OCI-M1 (cell line): Measurements from ENCODE around the gene SLC14A1.

ENCODE experiments used
- DNase-seq: peaks from one replicate; lab custom pipeline; 2025; lab: John Stamatoyannopoulos, UW

SLC14A1 gene

DNA sequence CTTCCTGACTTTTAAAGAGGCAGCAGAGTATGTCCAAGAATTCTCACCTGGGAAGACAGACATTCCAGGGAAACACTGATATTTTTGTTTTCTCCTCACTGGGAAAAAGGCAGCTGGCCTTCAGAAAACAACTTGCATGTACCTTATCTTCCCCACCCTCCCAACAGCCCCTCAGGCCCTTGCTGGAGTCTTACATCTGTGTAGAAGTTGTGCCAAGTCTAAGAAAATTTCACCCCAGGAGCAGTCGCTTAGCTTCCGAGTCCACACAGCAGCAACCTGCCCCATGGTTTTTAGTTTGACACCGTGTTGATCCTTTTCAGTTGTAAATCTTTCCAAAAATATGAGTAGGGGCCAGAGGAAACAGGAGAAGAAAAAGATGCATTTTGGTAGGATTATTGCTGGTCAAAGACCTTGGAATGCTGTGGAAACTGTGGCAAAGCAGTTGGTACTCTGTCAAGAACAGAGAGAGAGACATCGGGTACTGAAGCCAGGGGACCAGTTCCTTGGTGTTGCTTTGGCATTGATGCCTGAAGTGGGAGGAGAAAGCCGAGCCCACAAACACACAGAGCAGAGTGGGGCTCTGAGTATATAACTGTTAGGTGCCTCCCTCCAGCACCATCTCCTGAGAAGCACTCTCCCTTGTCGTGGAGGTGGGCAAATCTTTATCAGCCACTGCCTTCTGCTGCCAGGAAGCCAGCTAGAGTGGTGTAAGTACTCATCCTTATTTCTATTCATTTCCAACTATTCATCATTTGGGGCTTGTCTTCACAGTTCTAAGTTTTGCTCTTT is at the start of gene SLC14A1:
Gene SLC14A1, plus strand, starts transcription at position 615 of the 789 bp plus-strand sequence. CDS start 6,140 bp downstream, outside the sequence.
- peak; percentile 31 for DNase-seq

DNA sequence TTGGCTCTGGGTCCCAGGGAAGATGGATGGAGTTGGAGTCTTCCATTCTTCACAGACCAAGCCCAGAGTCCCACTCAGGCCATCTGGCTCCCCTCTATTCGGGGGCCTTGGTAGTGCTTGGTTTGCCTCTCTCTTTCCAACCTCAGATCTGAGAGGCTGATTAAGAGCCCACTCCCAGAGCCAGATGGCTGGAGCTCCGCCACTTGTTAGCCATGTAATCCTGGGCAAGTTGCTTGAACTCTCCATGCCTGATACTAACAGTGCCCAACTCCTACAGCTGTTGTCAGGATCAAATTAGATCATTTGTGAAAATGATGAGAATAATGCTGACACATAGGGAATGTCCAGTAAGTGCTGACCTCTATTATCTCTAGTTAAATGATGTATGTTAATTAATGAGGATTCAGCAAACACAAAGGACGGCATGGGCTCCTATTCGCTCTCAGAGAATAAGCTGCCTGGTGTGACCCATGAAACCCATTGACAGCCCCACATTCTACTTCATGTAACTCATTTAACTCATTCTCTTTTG is 46.6 kb upstream of the SLC14A1 start:
- no peak for DNase-seq

DNA sequence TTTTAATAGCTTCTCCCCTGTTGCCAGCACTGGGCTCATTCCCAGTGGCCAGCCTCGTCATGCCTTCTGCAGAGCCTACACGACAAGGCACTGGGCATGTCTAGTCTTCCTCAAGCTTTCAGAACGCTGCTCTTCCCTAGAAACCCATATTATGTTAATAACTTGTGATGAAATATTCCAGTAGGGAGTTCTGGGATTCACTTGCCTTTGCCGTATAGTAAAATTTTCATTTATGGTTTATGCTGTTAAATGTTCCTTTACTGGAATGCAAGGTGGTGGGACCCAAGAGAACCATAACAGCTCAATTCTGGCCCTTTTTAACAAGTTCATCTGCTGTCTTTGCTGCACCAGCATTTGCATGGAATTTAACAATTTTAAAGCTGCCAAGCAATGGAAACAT is 45.5 kb upstream of the SLC14A1 start:
- DNase-seq: no peak

DNA sequence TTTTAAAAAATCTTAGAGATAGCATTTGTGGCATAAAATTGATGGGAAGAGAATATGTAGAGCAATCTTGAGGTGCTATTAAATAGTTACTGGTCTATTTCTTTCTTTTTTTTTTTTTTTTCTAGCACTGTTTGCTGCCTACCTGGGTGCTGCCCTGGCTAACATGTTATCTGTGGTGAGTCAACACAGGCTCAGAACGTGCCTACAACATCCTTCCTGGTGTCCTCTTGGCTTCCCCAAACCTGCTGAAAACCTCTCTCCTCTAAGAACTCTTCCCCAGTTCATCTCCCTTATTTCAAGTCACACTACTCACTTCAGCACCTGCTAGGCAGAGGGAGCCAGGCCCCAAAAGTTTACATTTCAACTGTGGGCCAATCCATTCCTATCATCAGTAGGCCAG is 45.1 kb upstream of the SLC14A1 start:
- DNase-seq: no peak

DNA sequence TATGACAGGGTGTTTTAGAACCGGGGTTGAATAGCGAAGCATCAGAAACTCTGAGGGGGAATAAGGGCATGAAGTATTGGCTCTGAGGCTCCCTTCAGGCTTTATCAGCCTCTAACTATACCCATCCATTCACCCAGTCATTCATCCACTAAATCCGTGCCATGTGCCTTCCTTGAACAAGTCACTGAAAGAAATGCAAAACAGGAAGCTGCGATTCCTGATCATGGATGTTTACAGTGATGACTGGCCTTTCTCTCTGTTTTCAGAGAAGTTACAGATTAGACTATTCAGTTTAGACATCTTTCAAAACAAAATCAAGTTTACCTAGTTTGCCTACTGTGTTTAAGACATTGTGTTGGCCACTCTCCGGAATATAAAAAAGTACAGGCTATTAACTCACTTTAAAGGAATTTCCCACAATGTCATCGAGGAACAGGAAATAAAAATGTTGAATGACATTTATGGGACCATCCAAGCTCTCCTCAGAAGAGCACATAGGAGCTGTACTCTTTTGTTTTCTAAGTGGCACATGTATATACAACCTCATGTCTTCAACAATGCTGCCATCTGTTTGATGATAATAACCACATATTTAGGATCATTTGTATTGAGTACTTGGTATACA is 43.8 kb upstream of the SLC14A1 start:
- DNase-seq: no peak

DNA sequence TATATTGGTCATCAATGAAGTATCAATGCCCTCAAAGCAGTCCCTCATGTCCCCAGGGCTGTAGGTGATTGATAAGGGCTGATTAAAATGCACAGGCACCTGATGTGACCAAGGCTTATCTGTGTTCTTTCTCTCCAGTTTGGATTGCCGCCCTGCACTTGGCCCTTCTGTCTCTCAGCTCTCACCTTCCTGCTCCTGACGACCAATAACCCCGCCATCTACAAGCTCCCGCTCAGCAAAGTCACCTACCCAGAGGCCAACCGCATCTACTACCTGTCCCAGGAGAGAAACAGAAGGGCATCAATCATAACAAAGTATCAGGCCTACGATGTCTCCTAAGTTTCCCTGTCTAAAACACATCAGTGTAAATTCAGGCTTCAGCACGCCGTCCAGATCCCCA is 41.8 kb upstream of the SLC14A1 start:
- no peak for DNase-seq

DNA sequence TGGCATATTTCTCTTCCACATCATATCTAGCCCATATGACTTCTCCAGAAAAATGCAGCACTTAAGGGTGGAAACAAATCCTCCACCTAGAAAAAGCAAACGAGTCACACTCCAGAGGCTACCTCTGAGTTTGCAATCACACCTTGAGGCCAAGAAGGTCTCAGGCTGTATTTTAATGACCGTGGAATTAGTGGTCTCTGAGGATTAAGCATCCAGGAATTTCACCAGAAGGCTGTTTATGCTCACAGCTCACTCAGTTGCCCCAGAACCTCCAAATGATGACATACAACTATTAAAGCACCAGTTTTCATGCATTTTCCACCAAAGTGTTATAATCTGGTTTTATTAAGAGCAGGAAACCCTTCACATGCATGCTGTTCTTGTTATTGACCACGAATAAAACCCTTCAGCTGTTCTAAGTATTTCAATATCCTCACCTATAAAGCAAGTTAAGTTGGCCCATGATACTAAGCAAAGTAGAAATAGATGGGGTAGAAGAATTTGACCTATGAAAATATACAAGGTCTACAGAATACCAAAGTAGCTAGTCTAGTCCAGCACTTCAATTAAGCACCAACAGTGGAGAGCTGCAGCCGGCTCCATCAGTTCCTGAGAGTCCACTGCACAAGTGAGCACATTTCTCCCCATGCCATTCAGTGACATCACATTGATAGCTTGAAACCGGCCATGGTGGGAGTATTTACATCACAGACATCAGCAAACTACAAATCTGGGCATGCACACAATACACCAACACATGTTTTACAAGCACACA is 39.5 kb upstream of the SLC14A1 start:
- DNase-seq: no peak

DNA sequence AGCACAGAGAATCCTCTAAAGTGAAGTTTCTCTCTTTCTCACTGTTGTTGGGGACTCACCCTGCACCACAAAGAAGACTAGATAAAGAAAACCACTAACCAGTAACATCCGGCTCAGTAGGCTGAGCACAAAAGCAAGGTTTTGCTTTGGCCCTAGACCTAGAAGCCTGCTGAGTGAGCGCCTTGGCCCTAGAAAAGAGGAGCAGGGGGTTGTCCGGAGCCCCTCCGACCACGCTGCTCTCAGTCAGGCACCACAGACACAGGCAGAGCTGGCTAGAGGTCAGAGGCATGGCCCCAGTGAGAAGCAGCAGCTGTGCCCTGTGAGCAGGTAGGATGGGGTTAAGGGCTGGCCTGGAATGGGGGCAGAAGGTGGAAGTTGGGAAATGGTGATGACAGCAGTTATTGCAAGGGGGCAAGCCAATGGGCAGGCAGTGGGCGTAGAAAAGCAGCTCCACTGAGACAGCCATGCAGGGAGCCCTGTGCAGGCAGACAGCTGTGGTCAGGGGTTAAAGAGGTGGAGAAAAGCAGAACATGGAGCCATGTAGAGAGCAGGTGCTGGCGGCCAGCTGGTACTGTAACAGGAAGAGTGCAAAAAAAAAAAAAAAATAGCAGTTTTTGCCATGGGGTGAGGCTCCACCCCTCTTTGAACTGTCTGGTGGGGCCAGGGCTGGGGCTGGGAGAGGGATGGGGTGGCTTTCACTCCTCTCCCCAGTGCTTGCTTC is 36.9 kb upstream of the SLC14A1 start:
- DNase-seq: peak; percentile 90

DNA sequence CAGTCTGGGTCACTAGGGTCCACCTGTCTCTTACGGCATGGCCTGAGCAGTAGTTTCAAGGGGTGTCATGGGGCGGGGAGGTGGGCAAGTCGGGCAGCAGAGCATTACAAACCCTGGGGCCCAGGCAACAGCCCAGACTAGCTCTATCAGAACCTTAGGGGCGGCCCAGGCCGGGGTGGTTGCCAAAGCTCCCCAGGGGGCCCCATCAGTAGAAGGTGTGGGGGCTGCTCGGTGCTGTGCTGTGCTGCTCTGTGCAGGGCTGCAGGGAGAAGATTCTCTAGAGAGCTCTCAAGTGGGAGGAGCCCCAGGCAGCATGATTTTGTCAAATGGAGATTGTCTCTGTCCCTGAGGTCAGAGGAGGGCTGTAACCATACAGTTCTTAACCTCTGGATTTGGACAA is 36.4 kb upstream of the SLC14A1 start:
- DNase-seq: peak; percentile 68

DNA sequence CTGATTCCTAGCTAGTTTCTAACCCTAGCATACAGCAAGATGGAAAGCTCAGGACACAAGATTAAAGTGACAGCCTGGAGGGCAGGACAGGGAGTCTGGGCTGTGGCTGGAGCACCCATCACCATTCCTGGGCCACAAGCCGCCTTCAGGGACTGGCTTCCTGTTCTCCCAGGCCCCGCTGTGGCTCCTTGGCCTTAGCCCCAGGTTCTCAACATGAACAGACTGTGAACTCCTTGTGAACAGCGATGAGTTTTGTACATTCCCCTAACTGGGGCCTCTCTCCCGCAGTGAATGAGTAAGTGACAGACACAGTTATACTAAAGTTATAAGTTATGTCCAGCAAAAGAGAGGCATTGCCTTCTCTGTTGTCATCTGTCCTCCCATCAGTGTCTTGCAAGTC is 35.9 kb upstream of the SLC14A1 start:
- no peak for DNase-seq

DNA sequence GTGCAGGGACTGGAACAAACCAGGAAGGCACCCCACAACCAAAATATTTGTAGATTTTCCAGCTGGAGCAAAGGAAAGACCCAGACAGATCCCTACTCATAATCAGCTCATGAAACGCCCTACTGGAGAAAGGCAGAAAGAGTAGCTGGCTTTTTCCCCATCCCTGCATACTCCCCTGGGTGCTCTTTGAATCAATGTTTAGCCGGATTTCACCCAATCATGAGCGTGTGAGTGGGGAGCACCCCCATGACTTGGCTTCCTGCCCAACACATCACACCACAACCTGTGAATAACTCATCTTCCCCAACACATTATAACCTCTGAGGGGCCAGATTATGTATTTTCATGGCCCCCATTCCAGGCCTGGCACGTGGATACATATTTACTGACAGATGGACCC is 35.1 kb upstream of the SLC14A1 start:
- no peak for DNase-seq

DNA sequence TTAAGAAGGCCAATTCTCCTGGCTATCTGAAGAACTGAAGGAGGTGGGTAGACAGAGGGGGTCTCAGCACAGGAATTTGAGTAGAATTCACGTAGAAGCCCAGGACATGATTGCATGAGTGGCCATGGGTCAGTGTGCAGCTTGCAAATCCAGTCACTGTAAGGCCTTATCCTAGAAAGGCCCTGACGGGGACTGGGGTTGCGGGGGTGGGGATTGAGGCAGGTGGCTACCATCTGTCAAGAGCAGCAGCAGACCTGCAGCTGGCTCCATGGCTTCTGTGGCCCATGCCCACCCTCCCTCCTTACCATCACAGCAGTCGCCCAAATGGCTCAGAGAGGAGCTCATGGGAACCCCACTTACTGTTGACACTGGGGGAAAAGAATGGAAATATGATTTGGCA is 34.6 kb upstream of the SLC14A1 start:
- no peak for DNase-seq

DNA sequence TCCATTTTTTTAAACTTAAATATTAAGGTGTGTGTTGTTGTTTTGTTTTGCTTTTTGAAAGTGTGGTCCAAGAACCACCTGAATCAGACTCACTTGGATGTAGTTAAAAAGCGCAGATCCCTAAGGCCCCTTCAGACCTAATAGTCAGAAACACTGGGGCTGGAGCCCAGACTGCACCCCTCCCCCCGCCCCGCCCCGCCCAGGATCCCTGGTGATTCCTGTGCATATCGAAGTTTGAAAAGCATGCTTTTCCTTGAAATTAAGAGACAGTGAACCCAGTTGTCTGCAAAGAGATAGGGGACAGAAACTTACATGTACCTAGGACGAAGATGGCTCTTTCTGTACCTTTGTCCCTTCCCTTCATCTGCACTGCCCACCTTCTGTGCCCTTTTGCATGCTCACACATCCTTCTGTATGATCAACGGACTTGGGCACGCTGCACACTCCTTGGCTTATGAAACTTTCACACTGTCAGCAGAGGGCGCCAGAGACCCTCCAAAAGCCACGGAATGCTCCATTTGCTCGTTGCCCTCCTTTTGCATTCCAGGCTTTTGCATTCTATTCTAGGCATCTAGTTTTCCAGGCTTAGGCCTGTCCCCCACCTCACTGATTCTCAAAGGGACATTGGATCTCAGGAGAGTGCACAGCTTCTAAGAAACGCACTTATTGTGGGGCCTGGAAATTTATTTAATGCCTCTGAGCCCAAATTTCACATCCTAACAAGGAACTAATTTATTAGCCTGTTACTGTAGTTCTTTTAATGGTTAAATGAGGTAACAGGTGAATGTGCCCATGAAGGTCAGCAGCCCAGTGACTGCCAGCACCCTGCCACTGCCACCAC is 32.8 kb upstream of the SLC14A1 start:
- peak; percentile 81 for DNase-seq

DNA sequence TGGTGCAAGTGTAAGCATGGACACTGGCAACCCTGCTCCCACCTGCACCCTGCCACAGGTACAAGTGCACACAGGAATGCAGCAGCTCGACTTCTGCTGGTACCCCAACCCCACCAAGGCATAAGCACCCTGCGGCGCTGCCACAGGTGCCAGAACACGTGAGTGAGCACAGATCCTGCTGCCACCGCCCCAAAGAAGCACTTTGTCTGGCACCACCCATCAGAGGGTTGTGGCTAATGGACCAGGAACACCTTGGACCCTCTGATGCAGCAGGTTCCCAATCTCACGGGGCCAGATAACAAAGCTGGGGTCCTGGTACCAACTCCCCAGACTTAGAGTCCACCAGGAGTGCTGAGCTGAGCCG is 32.2 kb upstream of the SLC14A1 start:
- DNase-seq: no peak

DNA sequence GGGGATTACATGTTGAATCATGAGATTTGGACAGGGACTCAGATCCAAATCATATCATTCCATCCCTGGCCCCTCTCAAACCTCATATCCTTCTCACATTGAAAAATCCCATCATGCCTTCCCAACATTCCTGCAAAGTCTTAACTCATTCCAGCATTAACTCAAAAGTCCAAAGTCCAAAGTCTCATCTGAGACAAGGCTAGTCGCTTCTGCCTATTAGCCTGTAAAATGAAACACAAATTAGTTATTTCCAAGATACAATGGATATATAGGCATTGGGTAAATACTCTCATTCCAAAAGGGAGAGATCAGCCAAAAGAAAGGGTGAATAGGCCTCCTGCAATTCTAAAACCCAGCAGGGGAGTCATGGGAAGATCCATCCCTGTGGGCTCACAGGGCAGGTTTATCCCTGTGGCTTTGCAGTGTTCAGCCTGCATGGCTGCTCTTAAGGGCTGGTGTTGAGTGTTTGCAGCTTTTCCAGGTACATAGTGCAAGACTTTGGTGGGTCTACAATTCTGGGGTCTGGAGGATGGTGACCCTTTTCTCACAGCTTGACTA is 21.2 kb upstream of the SLC14A1 start:
- DNase-seq: no peak

DNA sequence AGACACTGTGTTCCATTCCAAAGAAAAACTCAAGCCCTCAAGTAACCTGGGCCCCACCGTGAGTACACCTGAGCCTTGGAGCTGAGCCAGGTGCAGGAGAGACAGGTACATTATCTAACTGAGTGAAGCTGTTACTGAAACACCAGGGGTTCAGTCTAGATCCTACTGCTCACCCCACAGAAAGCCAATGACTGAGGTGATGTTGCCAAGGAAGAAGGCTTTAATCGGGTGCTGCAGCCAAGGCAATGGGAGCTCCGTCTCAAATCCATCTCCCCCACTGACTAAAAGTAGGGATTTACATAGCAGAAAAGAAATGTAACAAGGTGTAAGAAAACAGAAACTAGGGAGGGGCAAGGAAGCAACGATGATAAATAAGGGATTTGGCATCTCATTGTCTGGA is 15.2 kb upstream of the SLC14A1 start:
- no peak for DNase-seq

DNA sequence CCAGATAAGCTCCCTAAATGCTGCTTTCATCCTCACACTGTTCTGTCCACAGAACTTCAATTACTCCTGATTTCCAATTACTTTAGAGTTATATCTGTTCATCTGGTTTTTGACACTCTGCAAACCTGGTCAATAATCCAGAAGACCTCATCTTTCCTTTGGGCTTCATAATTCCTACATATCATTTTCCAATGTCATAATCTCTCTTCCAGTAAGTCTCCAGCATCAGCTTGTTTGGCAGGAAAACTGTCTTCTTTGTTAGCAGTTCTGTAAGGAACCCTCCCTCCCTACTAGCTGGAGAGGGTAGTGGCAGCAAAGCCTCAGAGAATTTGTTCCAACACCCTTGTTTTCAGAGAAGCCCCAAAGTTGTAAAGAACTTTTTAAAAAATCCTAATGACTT is 11.9 kb upstream of the SLC14A1 start:
- DNase-seq: no peak

DNA sequence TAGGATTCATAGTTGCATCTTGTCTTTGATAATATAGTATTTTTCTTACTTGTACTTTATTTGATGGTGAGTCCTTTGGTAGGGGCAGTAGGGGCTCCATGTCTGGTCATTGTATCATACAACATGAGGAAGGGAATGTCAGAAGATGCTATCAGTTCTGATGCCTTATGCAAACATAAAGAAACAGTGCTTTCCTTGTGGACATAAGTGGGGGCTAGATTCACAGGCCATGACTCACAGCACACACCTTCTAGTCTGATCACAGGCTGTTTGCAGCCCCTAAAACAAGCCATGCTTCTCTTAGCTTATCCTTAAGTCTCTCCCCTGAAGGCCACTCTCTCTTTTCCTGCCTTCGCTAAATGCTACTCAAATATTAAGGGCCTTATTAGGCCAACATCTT is 10.7 kb upstream of the SLC14A1 start:
- no peak for DNase-seq

DNA sequence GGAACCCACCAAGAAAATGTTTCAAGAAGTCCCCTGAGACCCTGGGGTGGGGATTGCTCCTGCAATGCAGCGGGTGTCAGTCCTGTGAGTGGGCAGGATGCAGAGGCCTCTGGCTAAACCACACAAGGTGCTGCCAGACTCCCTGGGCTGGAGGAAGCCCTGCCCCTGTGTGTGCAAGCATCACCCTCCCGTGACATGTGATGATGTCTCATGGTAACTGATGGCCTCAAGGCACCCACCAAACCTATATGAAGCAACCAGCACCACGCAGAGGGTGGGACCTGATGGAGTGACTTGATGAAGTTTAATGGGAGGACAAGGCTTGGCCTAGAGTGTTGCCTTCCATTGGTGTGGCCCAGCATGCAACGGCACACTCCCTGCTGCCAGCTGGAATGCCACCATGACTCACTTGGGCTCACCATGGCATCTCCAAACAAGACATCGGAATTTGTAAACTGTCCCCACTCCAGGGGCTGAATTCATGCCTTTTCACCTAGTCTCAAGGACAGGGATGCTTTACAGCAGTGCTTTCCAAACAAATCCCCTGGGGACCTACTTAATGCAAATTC is 8.7 kb upstream of the SLC14A1 start:
- no peak for DNase-seq

DNA sequence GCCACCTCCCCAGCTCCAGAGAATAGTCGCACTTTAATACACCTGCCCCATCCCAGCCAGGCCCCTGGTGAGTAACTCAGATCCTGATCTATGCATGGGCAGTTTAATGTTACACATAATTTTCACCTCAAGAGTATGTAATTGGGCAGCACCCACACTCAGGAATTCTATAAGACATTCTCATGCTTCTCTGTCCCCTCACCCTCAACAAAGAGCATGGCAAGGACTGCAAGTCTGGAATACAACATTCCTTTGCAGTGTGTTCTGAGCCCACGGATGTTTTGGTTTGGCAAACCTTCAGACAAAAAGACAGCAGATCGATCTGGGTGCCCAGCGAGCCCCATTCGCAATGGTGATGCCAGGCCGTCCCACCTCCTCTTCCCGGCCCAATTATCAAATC is 4.9 kb upstream of the SLC14A1 start:
- no peak for DNase-seq

DNA sequence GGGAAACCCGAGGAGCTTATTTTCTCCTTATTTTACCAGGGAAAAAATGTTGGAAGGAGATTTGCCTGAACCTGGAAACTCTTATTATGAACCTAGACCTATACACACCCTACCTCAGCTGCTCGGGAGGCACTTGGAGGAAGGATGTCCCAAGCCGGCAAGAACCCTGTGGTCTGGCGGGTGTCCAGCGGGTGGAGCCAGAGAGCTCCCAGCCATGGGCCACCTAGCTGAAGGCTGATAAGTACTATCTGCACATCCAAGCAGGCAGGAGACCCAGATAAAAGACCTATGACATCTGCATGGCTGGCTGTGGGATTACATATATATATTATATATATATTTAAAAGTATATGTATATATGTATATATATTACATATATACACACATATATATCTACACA is 1.1 kb upstream of the SLC14A1 start:
- DNase-seq: peak; percentile 95
